Hepatocyte (in vitro differentiated cells): ENCODE results near the gene SLC6A1. TPM values are rescaled to one million over a fixed set of nuclear protein-coding genes. Genes with fewer than 3 reads are reported as not detected.

Experiments used
- DNase-seq: peaks from one replicate; pipeline ENCODE4 v3.0.0-alpha.2; 2016; ENCODE audit warnings: low spot score
- H2AFZ ChIP-seq: fragments of 200-600 bp; sonication (generic); 2 replicates; pipeline ENCODE4 v1.6.0; 2016; ENCODE audit warnings: antibody characterized with exemption, mild to moderate bottlenecking
- H3K27ac ChIP-seq: fragments of 200-600 bp; sonication (generic); 2 replicates; pipeline ENCODE4 v1.5.1; 2016; ENCODE audit warnings: mild to moderate bottlenecking
- H3K27me3 ChIP-seq: fragments of 200-600 bp; sonication (generic); 2 replicates; pipeline ENCODE4 v1.6.1; 2016
- H3K36me3 ChIP-seq: fragments of 200-600 bp; sonication (generic); replicated peaks from 2 replicates; pipeline ENCODE4 v1.5.1; 2016; ENCODE audit warnings: low read depth; ENCODE audit not compliant: insufficient read depth
- H3K4me1 ChIP-seq: fragments of 200-600 bp; sonication (generic); 2 replicates; pipeline ENCODE4 v1.5.1; 2016; ENCODE audit warnings: mild to moderate bottlenecking, moderate library complexity; ENCODE audit not compliant: insufficient read depth
- H3K4me2 ChIP-seq: fragments of 200-600 bp; sonication (generic); 2 replicates; pipeline ENCODE4 v1.6.0; 2016
- H3K4me3 ChIP-seq: fragments of 200-600 bp; sonication (generic); 2 replicates; pipeline ENCODE4 v1.5.1; 2016; ENCODE audit warnings: mild to moderate bottlenecking
- H3K79me2 ChIP-seq: fragments of 200-600 bp; sonication (generic); 2 replicates; pipeline ENCODE4 v1.6.0; 2017; ENCODE audit warnings: mild to moderate bottlenecking
- H3K9me2 ChIP-seq: fragments of 200-600 bp; sonication (generic); replicated peaks from 2 replicates; pipeline ENCODE4 v1.6.0; 2017; ENCODE audit warnings: mild to moderate bottlenecking; ENCODE audit not compliant: insufficient read depth
- H3K9me3 ChIP-seq: fragments of 200-600 bp; sonication (generic); 2 replicates; pipeline ENCODE4 v1.5.1; 2016; ENCODE audit warnings: low read depth, mild to moderate bottlenecking
- H4K20me1 ChIP-seq: fragments of 200-600 bp; sonication (generic); 2 replicates; pipeline ENCODE4 v1.6.0; 2016; ENCODE audit warnings: mild to moderate bottlenecking; ENCODE audit not compliant: insufficient read depth, poor library complexity, severe bottlenecking
- CTCF ChIP-seq: fragments of 200-600 bp; sonication (generic); IDR thresholded peaks from 2 replicates; pipeline ENCODE4 v1.5.1; 2016; ENCODE audit warnings: antibody characterized with exemption, mild to moderate bottlenecking; ENCODE audit not compliant: poor library complexity
- EZH2 ChIP-seq: fragments of 200-600 bp; sonication (generic); IDR thresholded peaks from 2 replicates; pipeline ENCODE4 v1.6.1; 2016; ENCODE audit warnings: antibody characterized with exemption, mild to moderate bottlenecking, borderline replicate concordance
- EZH2phosphoT487 ChIP-seq: fragments of 200-600 bp; sonication (generic); IDR thresholded peaks from one replicate; pipeline ENCODE4 v1.6.1; 2018; ENCODE audit warnings: antibody characterized with exemption, mild to moderate bottlenecking, low read depth, moderate library complexity; ENCODE audit not compliant: unreplicated experiment, severe bottlenecking
- WGBS: methylation state at CpG from one replicate; pipeline ENCODE4 v1.1.6; 2016; ENCODE audit warnings: low lambda C conversion rate; ENCODE audit errors: missing lambda C conversion rate; 5-methylcytosine and 5-hydroxymethylcytosine counted together
- polyA plus RNA-seq: library from polyadenylated mRNA; unstranded; fragments of >200 nt; fragmentation: Nextera tagmentation; extraction: Ambion mirVana; gene quantifications from 2 replicates; pipeline ENCODE4 v1.2.1, GENCODE V29; 2016
- total RNA-seq: library from RNA; depleted of rRNA; stranded (reverse); fragments of >200 nt; gene quantifications from 2 replicates; pipeline ENCODE4 v1.2.3, GENCODE V29; 2014

Gene SLC6A1
- total and polyA plus RNA-seq, 2 experiments from 2014 or later: 3.6 to 5.7 TPM

- no peak overlapping the region for H3K4me2 ChIP-seq
- H3K27me3 ChIP-seq: no peaks in the 10 kb centered on the region
- no peak overlapping the region for H2AFZ ChIP-seq
- H3K79me2 ChIP-seq: no peaks in the 10 kb centered on the region
- H3K4me1 ChIP-seq: no peaks in the 10 kb centered on the region
- no peak for DNase-seq
- H3K9me2 ChIP-seq: no peaks in the 10 kb centered on the region
- no peak overlapping the region for H3K4me3 ChIP-seq
- no peaks in the 10 kb centered on the region for H3K9me3 ChIP-seq
- H4K20me1 ChIP-seq: no peaks in the 10 kb centered on the region
- WGBS: 85% methylated on average over 3 of the region's 3 CpGs
- TF ChIP-seq EZH2phosphoT487: no peak
- no peak for TF ChIP-seq EZH2
- TF ChIP-seq CTCF: no peak
- H3K27ac ChIP-seq: no peak overlapping the region
- no peaks in the 10 kb centered on the region for H3K36me3 ChIP-seq
These were observed 37.8 kb upstream of the SLC6A1 start for GRCh38 chr3:10954740-10955139.

- Histone ChIP-seq H3K4me3 (no peak overlapping the region), H2AFZ (no peak overlapping the region), H3K79me2 (no peaks in the 10 kb centered on the region), H4K20me1 (no peaks in the 10 kb centered on the region), H3K27me3 (no peaks in the 10 kb centered on the region), H3K9me3 (no peaks in the 10 kb centered on the region), H3K27ac (no peak overlapping the region), H3K36me3 (no peaks in the 10 kb centered on the region), H3K9me2 (no peaks in the 10 kb centered on the region), H3K4me2 (no peak overlapping the region), H3K4me1 (no peaks in the 10 kb centered on the region)
- no peak for DNase-seq
- WGBS: 79% methylated on average over 15 of the region's 15 CpGs
- TF ChIP-seq CTCF (no peak), EZH2 (no peak), EZH2phosphoT487 (no peak)
These were observed 36.7 kb upstream of the SLC6A1 start for GRCh38 chr3:10955711-10956453.

GRCh38 chr3:10956531-10956930 is 36.0 kb upstream of the SLC6A1 start:
- no peaks in the 10 kb centered on the region for H3K4me1 ChIP-seq
- WGBS: 75% methylated on average over 4 of the region's 4 CpGs
- H3K9me3 ChIP-seq: no peaks in the 10 kb centered on the region
- no peaks in the 10 kb centered on the region for H3K9me2 ChIP-seq
- H3K27ac ChIP-seq: no peak overlapping the region
- no peaks in the 10 kb centered on the region for H3K79me2 ChIP-seq
- DNase-seq: no peak
- H2AFZ ChIP-seq: no peak overlapping the region
- no peaks in the 10 kb centered on the region for H3K36me3 ChIP-seq
- H3K4me3 ChIP-seq: no peak overlapping the region
- TF ChIP-seq CTCF (no peak), EZH2phosphoT487 (no peak)
- H3K27me3 ChIP-seq: no peaks in the 10 kb centered on the region
- H3K4me2 ChIP-seq: no peak overlapping the region
- no peaks in the 10 kb centered on the region for H4K20me1 ChIP-seq

- no peaks in the 10 kb centered on the region for H3K4me1 ChIP-seq
- H3K27ac ChIP-seq: no peak overlapping the region
- no peaks in the 10 kb centered on the region for H3K27me3 ChIP-seq
- no peak for DNase-seq
- no peaks in the 10 kb centered on the region for H3K9me2 ChIP-seq
- no peaks in the 10 kb centered on the region for H3K9me3 ChIP-seq
- no peaks in the 10 kb centered on the region for H4K20me1 ChIP-seq
- H2AFZ ChIP-seq: no peak overlapping the region
- H3K36me3 ChIP-seq: no peaks in the 10 kb centered on the region
- 72% methylated on average over 6 of the region's 6 CpGs for WGBS
- TF ChIP-seq CTCF: no peak
- TF ChIP-seq EZH2: no peak
- no peak for TF ChIP-seq EZH2phosphoT487
- no peaks in the 10 kb centered on the region for H3K79me2 ChIP-seq
- H3K4me3 ChIP-seq: no peak overlapping the region
- no peak overlapping the region for H3K4me2 ChIP-seq
These were observed 35.6 kb upstream of the SLC6A1 start for GRCh38 chr3:10956986-10957385.
